Endothelial cell of umbilical vein (primary cell): Measurements from ENCODE around the gene TTLL4. TPM values are rescaled to one million over a fixed set of nuclear protein-coding genes. Genes with fewer than 3 reads are reported as not detected.

Experiments
- BruUV-seq: library from RNA; stranded (reverse); fragments of 400-500 nt; replicated peaks from 2 replicates; lab custom pipeline; 2021; lab: Mats Ljungman, UMichigan
- CTCF ChIA-PET: fragments of 300-600, 350-600 bp; sonication (Branson Sonifier 250); formaldehyde crosslinking; loops from one replicate; lab custom pipeline; 2021; ENCODE audit warnings: antibody characterized with exemption, inconsistent platforms; lab: Charles Lee
- POLR2A ChIA-PET: fragments of 300-600, 350-600 bp; sonication (Branson Sonifier 250); formaldehyde crosslinking; loops from one replicate; lab custom pipeline; 2021; ENCODE audit warnings: antibody characterized with exemption, inconsistent platforms; lab: Charles Lee
- DNase-seq: peaks from one replicate; pipeline ENCODE4 v3.0.0-alpha.2; 2011; ENCODE audit warnings: low read depth, low spot score
- FAIRE-seq: peaks from 2 replicates; lab custom pipeline; 2011; peaks lifted over from hg19 to GRCh38; lab: Jason Lieb, UNC
- H2AFZ ChIP-seq: 2 replicates; pipeline ENCODE4 v1.6.0; 2012; ENCODE audit warnings: low read depth, low read length, control low read depth, inconsistent platforms
- H3K27ac ChIP-seq: 2 replicates; pipeline ENCODE4 v1.5.1; 2011; ENCODE audit warnings: low read depth, mild to moderate bottlenecking, control low read depth, low read length, moderate library complexity; ENCODE audit not compliant: insufficient read depth
- H3K27me3 ChIP-seq, 2 experiments: 2 replicates each; pipeline versions ENCODE4 v1.6.0 to v1.6.1; 2011; ENCODE audit warnings: low read length in 2 of 2, mixed read lengths in 1 of 2; ENCODE audit not compliant: control insufficient read depth in 2 of 2, insufficient read depth in 2 of 2
- H3K36me3 ChIP-seq, 2 experiments: 2 replicates in 1 of 2; 3 replicates in 1 of 2; pipeline ENCODE4 v1.5.1; 2011; ENCODE audit warnings: low read length in 2 of 2, mild to moderate bottlenecking in 1 of 2, moderate library complexity in 1 of 2; ENCODE audit not compliant: control insufficient read depth in 2 of 2, insufficient read depth in 2 of 2; ENCODE audit errors: extremely low read depth in 1 of 2
- H3K4me1 ChIP-seq: 3 replicates; pipeline ENCODE4 v1.5.1; 2011; ENCODE audit warnings: mild to moderate bottlenecking, low read length; ENCODE audit not compliant: control insufficient read depth, insufficient read depth; ENCODE audit errors: extremely low read depth
- H3K4me2 ChIP-seq: 2 replicates; pipeline ENCODE4 v1.6.1; 2011; ENCODE audit warnings: low read length, control low read depth, mixed read lengths; ENCODE audit not compliant: insufficient read depth
- H3K4me3 ChIP-seq, 3 experiments: fragments of 200-600 bp in 1 of 3; sonication (generic), shearing (Covaris generic) in 1 of 3; replicated peaks in 1 of 3; 2 replicates each; pipeline ENCODE4 v1.5.1; 2011 to 2016; ENCODE audit warnings: control low read depth in 3 of 3, low read length in 3 of 3, mild to moderate bottlenecking in 2 of 3, inconsistent platforms in 1 of 3, low read depth in 1 of 3, moderate library complexity in 1 of 3; ENCODE audit not compliant: insufficient read depth in 1 of 3
- H3K79me2 ChIP-seq: 2 replicates; pipeline ENCODE4 v1.6.0; 2012; ENCODE audit warnings: low read length, inconsistent platforms; ENCODE audit not compliant: control insufficient read depth, insufficient read depth
- H3K9ac ChIP-seq: replicated peaks from 2 replicates; pipeline ENCODE3; 2011; ENCODE audit warnings: low read length, control low read depth; ENCODE audit not compliant: insufficient read depth; ENCODE audit errors: extremely low read depth
- H3K9me1 ChIP-seq: replicated peaks from 3 replicates; pipeline ENCODE4 v1.6.0; 2011; ENCODE audit warnings: mild to moderate bottlenecking, low read length; ENCODE audit not compliant: control insufficient read depth, insufficient read depth; ENCODE audit errors: extremely low read depth
- H3K9me3 ChIP-seq: replicated peaks from 2 replicates; pipeline ENCODE4 v1.5.1; 2012; ENCODE audit warnings: low read length, inconsistent platforms; ENCODE audit not compliant: control insufficient read depth, insufficient read depth
- H4K20me1 ChIP-seq: replicated peaks from 2 replicates; pipeline ENCODE3; 2011; ENCODE audit warnings: mild to moderate bottlenecking, low read length; ENCODE audit not compliant: control insufficient read depth, insufficient read depth; ENCODE audit errors: extremely low read depth
- EZH2 ChIP-seq: IDR thresholded peaks from 2 replicates; pipeline ENCODE4 v1.6.1; 2012; ENCODE audit warnings: borderline replicate concordance, low read depth, mild to moderate bottlenecking, moderate library complexity, low read length, inconsistent platforms; ENCODE audit not compliant: severe bottlenecking
- GATA2 ChIP-seq: IDR thresholded peaks from 2 replicates; pipeline ENCODE4 v1.7.0; 2011; ENCODE audit warnings: low read depth, mild to moderate bottlenecking, moderate library complexity, mixed read lengths, low read length; ENCODE audit not compliant: insufficient read length, insufficient read depth
- POLR2A ChIP-seq: IDR thresholded peaks from 2 replicates; pipeline ENCODE4 v1.6.1; 2012; ENCODE audit warnings: low read depth, mild to moderate bottlenecking, control low read depth, low read length
- dilution Hi-C: fragments of 300-500 bp; cut with MboI; formaldehyde crosslinking; loops from one replicate; pipeline ENCODE4 v1.15.0; 2019; ENCODE audit warnings: low sequenced_read_pairs; ENCODE audit not compliant: extremely low pct_ligation_motif_present
- intact Hi-C: fragments of 100-400 bp; cut with micrococcal nuclease; formaldehyde crosslinking; loops from one replicate; pipeline ENCODE4 v1.10.0; 2022
- polyA plus RNA-seq, 4 experiments: library from polyadenylated mRNA; depleted of rRNA in 3 of 4; stranded (reverse) in 3 of 4; unstranded in 1 of 4; fragments of >200 nt; gene quantifications; 2 replicates each; pipeline versions ENCODE4 v1.2.1 to v1.2.3, GENCODE V29; 2011 to 2012; ENCODE audit warnings: missing spikeins in 1 of 4
- total RNA-seq: library from RNA; stranded (reverse); gene quantifications from 2 replicates; pipeline ENCODE4 v1.2.3, GENCODE V29; 2021
- TF ChIP-seq, protein P1 (sequence below), 2 donors: IDR thresholded peaks; 1 replicate in 1 of 2; 2 replicates in 1 of 2; pipeline ENCODE4 v1.5.1; 2011; ENCODE audit warnings: low read length in 2 of 2, mild to moderate bottlenecking in 2 of 2, moderate library complexity in 2 of 2, control low read depth in 1 of 2, inconsistent platforms in 1 of 2, low read depth in 1 of 2; ENCODE audit not compliant: insufficient read depth in 1 of 2; ENCODE audit errors: extremely low read depth in 1 of 2
- TF ChIP-seq, protein P2 (sequence below): IDR thresholded peaks from 2 replicates; pipeline ENCODE4 v1.6.1; 2011; ENCODE audit not compliant: insufficient read depth, insufficient read length

TTLL4 gene
- total and polyA plus RNA-seq, 2 donors (not counting 3 experiments of a cell fraction or from before 2014, with no cell fraction given) = 26.7 to 45.0 TPM

DNA sequence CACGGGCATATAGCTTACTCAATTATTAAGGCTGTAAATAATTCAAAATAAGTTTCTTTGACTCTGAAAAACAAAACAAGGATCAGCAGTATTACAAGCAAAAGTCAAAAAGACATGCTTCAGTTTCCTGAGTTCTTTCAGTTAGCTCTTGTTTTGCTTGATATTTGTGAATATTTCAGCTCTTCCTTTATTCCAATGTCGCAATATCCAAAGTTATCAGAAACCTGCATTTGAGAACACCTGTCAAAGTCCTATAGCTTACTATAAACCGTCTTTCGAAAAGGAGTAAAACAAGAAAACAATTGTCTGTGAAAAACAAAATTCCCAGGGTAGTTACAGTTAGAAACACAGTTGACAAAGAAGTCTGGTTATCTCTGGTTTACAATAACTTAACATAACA lies 86.1 kb downstream of the TTLL4 start:
- H3K9ac ChIP-seq = no peak overlapping the region
- no peak overlapping the region for H3K4me2 ChIP-seq
- DNase-seq (no peak), FAIRE-seq (no peak)
- no peak for TF ChIP-seq POLR2A
- TF ChIP-seq, protein P1, sequence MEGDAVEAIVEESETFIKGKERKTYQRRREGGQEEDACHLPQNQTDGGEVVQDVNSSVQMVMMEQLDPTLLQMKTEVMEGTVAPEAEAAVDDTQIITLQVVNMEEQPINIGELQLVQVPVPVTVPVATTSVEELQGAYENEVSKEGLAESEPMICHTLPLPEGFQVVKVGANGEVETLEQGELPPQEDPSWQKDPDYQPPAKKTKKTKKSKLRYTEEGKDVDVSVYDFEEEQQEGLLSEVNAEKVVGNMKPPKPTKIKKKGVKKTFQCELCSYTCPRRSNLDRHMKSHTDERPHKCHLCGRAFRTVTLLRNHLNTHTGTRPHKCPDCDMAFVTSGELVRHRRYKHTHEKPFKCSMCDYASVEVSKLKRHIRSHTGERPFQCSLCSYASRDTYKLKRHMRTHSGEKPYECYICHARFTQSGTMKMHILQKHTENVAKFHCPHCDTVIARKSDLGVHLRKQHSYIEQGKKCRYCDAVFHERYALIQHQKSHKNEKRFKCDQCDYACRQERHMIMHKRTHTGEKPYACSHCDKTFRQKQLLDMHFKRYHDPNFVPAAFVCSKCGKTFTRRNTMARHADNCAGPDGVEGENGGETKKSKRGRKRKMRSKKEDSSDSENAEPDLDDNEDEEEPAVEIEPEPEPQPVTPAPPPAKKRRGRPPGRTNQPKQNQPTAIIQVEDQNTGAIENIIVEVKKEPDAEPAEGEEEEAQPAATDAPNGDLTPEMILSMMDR (IDR thresholded peaks at IDR 0.05; ENCODE audit: extremely low read depth in 1 of 2, insufficient read depth in 1 of 2, low read depth in 1 of 2, low read length in 2 of 2) = no peak
- no peak for TF ChIP-seq GATA2
- TF ChIP-seq, protein P2, sequence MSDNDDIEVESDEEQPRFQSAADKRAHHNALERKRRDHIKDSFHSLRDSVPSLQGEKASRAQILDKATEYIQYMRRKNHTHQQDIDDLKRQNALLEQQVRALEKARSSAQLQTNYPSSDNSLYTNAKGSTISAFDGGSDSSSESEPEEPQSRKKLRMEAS = no peak
- no peak for TF ChIP-seq EZH2
- no peak overlapping the region for H2AFZ ChIP-seq
- no peaks in the 10 kb centered on the region for H3K9me3 ChIP-seq
- H3K4me3 ChIP-seq = no peak overlapping the region
- H3K36me3 ChIP-seq = no peaks in the 10 kb centered on the region
- no peaks in the 10 kb centered on the region for H3K4me1 ChIP-seq
- no peaks in the 10 kb centered on the region for H4K20me1 ChIP-seq
- no peaks in the 10 kb centered on the region for H3K9me1 ChIP-seq
- BruUV-seq = no TSS peak
- peaks cover 4% of the 10 kb centered on the region in 2 experiments for H3K27me3 ChIP-seq
- intact Hi-C loops = no loop called here
- H3K79me2 ChIP-seq = no peaks in the 10 kb centered on the region
- ChIA-PET POLR2A (no interaction called here), CTCF (interaction anchor here (0.9 to 1.5 kb wide), 3 partner anchors 13 to 51 kb away, joined by 3 read pairs; no protein-coding TSS in a partner anchor)
- dilution Hi-C loops = no loop called here
- H3K27ac ChIP-seq = no peak overlapping the region
